GM04503 (cell line): ENCODE results near the gene NUBPL.

Experiments used
- DNase-seq: peaks from one replicate; pipeline ENCODE4 v3.0.0-alpha.2; 2012; ENCODE audit warnings: low read depth

NUBPL gene, protein sequence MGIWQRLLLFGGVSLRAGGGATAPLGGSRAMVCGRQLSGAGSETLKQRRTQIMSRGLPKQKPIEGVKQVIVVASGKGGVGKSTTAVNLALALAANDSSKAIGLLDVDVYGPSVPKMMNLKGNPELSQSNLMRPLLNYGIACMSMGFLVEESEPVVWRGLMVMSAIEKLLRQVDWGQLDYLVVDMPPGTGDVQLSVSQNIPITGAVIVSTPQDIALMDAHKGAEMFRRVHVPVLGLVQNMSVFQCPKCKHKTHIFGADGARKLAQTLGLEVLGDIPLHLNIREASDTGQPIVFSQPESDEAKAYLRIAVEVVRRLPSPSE

DNA sequence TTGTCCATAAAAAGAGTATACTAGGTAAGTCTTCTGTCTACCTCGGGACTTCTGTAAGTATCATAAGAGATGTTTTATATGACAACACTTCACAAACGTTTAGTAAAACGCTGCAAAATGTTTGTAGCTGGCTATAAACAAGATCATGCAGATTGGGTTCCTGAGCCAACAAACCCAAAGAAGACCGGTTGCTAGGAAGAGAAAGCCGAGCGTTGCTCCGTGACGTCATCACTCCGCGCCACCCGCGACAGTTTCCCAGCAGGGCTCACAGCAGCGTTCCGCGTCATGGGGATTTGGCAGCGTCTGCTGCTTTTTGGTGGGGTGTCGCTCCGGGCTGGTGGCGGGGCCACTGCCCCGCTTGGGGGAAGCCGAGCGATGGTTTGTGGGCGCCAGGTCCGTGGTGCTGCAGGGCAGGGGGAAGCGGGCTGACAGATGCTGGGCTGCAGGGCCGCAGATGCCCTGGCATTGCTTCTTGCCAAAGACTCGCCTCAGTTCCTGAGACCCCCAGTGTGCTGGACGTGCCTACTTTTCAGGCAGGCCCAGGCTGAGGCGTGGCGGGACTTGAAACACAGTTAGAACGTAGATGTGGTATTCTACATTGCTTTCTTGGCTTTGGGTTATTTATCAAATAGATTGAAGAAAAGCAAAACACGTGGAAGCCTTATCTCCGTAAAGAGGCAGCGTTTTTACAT is at the start of gene NUBPL:
Gene NUBPL (plus strand): TSS at position 250 of the 692 bp plus-strand sequence. CDS start 36 bp downstream, at position 286.
- DNase-seq = peak; percentile 71

DNA sequence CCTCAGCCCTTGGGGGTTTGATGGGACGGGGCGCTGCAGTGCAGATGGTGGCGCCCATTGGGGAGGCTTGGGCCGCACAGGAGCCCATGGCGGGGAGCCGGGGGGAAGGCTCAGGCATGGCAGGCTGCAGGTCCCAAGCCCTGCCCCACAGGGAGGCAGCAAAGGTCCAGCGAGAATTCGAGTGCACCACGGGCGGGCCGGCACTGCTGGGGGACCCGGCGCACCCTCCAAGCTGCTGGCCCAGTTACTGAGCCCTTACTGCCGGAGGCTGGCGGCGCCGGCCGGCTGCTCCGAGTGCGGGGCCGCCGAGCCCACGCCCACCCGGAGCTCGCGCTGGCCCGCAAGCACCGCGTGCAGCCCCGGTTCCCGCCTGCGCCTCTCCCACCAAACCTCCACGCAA is 34.1 kb upstream of the NUBPL start:
- no peak for DNase-seq

DNA sequence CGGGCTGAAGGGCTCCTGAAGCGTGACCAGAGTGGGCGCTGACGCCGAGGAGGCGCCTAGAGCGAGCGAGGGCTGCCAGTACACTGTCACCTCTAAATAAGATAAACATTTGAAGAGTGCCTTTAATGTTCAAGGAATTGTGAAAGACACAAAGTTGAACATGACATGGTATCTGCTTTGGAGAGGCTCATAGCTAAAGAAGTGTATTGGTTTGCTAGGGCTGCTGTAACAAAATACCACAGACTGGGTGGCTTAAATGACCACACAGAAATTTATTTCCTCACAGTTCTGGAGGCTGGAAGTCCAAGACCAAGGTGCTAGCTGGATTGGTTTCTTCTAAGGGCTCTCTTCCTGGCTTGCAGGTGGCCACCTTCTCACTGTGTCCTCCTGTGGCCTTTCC is 33.7 kb upstream of the NUBPL start:
- DNase-seq = no peak

DNA sequence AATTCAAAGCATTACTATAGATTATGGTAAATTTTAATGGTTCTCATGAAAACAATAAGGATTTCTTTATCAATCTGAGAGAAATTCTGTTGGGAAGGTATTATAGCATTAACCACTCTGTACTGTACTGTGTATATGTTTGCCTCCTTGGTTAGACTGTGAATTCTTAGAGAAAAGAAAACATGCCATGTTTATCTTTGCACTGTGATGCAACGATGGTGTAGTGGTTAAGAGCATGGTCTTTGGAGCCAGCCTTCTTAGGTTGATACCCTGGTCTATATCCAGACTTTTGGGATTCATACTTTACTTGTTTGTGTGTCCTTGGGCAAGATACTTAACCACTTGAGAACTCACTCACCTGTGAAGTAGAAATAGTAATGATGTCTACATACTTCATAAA is 32.2 kb upstream of the NUBPL start:
- DNase-seq = no peak

DNA sequence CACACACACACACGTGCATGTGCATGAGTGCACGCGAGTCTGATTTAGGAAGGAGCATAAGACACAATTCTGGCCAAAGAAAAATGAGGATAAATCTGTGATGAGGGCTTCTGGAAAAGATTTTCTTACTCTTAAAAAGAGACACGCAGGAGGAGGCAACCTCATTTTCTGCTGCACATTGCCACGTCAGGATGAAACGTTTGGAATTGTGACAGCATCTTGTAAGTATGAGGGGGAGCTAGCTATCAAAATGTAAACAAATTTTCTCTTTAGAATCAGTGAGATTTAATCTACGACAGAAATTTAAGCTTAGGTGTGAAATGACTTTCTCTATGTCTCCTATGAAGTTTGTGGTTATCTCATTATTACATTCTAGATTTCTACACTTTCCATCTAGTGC is 31.1 kb upstream of the NUBPL start:
- no peak for DNase-seq

DNA sequence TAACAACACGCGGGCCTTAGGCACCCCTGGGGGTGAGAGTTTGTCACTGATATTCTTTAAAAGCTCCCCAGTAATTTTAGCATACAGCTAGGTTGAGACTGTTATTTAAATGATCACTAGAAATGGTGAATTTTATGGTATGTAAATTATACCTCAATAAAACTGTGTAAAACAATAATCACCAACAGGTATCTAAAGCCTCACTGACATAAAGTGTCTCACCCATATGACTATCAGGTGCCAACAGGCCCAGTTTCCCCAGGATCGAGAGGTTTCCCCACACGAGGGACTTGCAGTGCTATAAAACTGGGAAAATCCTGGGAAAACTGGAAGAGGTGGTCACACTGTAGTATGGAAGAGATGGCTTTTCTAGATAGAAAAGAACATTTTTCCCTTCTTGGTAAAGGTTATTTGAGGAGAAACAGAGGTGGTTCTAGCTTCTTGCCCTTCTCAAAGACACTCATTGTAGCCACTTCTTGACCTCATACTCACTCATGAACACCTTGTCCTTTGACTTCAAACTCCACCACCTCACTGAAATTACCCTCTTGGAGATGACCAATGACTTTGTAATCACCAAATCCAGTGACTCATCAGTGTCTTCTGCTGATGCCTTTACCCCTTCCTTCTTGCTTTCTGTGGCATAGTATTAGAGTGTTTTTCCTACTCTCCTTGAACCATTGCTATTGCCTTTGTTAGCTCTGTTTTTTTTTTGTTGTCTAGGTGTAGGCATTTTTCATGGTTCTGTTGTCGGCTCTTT is 24.8 kb upstream of the NUBPL start:
- no peak for DNase-seq

DNA sequence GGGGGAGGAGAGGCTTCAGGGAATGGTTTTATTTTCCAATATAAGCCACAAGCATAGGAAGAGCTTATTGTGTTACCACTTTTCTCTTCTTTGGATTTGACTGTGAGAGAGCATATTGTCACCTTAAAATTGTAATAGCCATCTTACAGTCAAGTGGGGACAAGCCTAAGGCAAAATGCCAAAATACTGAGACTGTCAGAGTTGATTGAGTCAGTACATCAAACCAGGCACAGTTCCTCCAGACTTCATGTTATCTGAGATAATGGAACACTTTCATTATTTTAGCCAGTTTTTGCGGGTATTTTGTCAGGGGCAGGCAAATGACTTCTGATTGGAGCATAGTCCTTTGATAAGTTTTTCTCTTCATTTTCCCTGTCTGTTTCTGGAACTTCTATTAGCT is 19.5 kb upstream of the NUBPL start:
- no peak for DNase-seq

DNA sequence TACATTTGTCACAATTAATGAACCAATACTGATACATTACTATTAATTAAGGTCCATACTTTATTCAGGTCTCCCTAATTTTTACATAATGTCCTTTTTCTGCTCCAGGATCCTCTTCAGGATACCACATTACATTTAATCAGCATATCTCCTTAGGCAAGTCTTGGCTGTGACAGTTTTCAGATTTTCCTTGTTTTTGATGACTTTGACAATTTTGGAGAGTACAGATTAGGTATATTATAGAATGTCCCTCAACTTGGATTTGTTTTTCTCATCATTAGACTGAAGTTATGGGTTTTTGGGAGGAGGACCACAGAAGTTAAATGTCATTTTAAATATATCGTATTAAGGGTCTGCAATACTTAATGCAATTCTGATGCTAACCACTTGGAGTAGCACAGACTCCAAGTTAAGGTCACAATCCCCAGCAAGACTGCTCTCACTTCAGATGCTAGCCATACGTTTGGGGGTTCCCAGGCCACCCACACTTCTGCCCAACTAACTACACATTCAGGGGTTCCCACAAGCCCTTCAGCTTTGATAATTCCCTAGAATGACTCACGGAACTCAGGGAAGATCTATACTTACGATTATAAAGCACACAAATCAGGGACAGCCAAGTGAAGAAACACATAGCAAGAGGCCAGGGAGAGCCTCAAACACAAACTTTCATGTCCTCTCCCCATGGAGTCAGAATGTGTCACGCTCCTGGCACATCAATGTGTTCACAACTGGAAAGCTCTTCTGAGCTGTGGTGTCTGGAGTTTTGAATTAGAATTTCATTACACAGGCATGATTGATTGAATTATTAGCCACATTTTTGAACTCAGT is 17.0 kb upstream of the NUBPL start:
- no peak for DNase-seq

DNA sequence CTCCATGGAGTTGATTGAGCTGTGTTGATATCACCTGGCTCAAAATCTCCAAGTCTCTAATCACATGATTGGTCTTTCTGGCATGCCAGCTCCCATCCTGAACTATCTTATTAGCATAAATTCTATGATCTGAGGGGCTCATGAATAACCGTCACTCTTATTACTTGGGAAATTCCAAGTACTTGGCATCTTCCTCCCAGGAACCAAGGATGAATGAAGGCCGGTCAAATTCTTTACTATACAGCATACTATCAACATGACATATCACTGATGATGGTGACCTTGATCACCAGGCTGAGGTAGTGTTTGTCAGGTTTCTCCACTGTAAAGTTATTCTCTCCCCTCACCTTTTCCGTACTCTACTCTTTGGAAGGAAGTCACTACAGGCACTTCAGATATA is 16.4 kb upstream of the NUBPL start:
- DNase-seq = no peak

DNA sequence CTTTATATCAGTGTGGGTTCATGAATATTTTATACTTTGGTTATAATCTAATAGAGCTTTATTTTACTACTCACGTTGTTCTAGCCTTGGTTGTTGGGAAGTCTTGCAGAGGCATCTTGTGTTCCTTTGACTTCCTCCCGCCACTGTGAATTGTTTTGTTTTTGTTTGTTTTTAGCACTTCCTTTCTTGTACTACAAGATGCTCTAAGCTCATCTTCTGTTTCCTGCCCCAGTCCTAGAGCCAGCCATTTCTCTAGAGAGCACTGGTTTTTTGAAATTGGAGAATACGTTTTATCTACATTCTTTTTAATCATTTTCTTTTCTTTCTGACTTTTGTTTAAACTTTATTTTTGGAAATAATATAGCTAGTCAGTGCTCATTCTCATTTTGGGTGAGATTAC is 15.9 kb upstream of the NUBPL start:
- no peak for DNase-seq

DNA sequence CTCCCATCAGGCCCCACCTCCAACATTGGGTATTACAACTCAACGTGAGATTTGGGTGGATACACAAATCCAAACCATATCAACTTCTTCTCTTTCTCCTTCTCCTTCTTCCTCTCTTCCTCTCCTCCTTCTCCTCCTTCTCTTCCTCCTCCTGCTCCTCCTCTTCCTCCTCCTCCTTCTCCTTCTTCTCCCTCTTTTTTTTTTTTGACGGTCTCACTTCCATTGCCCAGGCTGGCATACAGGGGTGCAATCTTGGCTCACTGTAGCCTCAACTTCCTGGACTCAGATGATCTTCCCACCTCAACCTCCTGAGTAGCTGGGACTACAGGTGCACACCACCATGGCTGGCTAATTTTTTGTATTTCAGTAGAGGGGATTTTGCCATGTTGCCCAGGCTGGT is 11.4 kb upstream of the NUBPL start:
- no peak for DNase-seq

DNA sequence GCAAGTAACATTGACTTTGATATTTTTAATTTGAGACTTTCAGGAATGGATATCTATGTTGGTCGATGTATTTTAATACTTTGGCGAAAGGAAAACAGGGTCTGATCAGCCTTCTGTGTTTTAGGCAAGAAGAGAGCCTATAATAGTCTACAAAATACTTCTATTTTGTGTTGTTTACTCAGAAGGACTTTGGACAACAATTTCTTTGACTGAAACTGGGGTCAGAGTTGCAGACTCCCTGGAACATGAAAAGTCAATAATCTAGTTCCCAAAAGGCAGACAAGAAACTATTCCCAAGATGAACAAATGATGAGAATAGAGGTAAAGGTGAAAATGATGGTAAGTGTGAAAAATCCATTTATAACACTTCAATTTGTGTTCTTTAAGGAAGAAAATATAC is 10.6 kb upstream of the NUBPL start:
- no peak for DNase-seq

DNA sequence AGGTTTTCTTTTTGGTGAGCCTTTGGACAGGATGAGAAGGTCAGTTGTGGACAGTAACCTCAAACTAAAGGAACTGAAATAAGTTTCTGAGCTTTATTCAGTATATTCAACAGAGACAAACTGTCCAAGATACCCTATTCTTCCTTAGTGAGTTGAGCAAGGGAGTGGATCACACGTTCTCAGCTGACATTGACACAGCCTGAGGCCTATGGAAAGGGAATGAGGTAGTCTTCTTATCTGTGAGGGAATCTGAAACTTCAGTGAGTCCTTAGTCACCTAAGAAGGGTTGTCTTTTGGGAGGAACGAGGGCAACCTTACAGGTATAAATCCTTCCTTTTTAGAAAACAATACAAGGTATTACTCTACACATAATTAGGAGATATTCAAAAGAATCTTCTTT is 5.0 kb upstream of the NUBPL start:
- DNase-seq = no peak

DNA sequence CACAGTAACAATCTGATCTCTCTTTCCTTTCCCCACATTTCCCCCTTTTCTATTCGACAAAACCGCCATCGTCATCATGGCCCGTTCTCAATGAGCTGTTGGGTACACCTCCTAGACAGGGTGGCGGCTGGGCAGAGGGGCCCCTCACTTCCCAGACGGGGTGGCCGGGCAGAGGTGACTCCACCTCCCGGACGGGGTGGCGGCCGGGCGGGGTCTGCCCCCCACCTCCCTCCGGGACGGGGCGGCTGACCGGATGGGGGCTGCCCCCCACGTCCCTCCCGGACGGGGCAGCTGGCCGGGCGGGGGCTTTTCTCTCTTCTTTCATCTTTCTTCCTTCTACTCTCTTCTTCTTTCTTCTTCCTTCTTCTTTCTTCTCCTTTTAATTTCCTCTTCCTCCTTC is 1.3 kb upstream of the NUBPL start:
- no peak for DNase-seq

DNA sequence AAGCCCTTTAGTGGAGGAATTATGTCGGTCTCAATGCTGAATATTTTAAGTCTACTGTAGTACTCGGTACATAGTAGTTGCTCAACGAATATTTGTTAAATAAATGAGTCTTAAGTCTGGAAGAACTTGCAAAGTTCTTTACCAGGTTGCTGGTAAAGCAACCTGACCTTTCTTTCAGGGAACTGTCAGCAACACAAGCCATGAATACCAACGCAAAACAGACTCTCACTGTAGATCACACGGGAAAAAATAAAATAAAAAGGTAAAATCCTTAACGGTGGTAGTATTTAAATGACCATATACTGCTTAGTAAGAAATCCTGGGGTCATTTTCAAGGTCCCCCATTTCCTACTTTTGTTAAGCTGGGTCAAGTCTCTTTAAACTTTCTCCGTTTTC is 447 bp upstream of the NUBPL start:
- DNase-seq = no peak

DNA sequence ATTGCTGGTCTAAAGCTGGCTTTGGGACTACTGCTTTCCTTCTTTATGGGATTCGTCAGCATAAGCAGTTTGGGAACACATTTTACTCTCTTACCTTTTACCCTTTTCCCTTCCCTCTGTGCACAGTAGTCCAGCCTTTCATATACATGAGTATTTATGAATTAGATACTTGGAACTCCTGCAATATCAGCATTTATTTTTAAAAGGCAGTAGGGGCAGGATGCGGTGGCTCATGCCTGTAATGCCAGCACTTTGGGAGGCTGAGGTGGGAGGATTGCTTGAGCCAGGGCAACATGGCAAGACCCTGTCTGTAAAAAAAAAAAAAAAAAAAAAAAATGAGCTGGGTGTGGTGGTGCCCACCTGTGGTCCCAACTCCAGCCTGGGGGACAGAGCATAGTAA is 3.0 kb downstream of the NUBPL start:
- no peak for DNase-seq

DNA sequence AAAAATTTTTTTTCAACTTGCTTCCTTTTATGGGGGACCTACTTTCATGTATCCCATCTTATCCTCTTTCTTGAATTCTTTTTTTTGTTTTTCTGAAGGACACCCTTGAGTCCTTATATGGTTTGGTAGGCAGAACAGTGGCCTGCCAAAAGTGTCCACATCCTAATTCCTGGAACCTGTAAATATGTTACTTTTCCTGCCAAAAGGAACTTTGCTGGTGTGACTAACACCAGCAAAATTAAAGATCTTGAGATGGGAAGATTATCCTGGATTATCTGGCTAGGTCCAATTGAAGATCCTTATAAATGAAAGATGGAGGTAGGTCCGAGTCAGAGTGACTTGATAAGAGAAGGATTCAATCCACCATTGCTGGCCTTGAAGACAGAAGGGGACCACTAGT is 5.3 kb downstream of the NUBPL start:
- DNase-seq = no peak

DNA sequence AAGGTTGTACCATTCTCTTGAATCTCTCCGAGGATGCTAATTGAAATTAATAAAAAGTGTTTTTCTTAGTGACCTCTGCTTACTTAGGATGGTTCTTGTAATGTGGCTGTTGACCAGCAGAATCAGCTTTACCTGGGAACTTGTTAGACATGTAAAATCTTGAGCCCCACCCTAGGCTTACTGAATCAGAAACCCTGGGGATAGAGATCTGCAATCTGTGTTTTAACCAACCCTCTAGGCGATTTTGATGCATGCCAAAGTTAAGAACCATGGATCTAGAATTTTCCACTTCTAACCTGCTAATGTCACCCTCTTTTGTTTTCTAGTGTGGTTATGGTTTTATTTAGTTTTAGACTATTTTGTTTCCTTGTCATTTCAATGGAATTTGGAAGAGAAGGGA is 6.5 kb downstream of the NUBPL start:
- DNase-seq = no peak

DNA sequence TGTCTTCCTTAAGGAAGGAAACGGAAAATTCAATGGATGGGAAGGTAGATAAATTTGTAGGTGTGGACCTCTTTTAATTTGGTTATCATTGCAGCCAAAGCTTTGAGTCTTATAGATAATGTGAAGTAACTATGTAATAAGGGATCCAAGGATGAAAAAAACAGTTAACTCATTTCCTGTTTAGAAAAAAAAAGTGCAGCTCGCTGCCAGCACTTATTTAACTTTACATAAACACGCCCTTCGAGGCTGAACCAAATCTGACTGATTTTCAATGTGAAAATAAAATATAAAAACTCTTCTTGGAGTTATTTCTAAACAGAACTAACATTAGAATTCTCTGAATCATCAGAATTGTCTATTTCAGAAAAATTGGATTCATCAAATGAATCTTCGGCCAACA is 7.0 kb downstream of the NUBPL start:
- DNase-seq = no peak

DNA sequence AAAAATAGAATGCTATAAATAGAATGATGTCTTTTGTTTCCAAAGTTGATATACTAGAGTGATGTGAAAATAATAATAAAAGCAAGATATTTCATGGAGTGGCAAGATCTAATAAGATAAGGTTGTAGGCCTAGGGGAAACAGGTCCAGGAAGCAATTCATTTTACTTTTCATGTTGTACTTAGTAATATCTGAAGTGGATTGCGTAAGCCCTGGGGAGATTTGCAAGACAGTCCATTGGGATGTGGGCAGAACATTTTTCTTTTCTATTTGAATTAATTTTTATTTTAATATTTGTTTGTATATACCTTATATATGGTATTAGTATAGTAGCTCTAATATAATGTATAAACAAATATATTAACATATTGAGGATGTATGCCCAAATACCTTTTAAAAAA is 7.5 kb downstream of the NUBPL start:
- no peak for DNase-seq

DNA sequence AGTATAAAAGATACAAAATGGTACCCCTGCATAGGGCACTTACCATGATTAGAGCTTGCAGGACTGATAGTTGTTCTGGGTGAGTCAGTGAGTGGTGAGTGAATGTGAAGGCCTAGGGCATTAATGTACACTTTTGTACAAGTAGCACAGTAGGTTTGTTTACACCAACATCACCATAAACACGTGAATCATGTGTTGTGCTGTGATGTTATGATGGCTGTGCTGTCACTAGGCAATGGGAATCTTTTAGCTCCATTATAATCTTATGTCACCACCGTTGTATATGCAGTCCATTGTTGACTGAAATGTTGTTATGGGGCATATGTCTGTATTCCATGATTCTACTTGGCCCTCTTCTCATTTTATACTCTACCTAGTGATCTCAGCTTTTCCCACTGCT is 11.8 kb downstream of the NUBPL start:
- no peak for DNase-seq

DNA sequence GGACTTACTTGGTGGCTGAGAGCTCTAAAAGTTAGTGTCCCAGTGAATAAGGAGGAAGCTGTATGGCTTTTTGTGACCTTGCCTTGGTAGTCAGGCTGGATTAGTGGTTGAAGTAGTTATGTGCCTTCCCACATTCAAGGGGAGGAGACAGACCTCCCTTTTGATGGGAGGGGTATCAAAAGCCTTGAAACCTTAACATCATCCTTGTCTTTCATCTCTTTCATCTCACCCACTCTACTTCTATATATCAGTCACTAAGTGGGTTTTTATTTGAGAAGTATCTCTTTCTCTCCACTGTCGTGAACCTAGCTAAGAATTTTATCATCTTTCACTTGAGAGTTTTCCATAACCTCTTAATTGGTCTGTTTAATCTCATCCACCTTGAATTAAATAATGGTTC is 15.7 kb downstream of the NUBPL start:
- DNase-seq = no peak
